HepG2 (cell line): ENCODE results near the gene VEGFB. TPM values are rescaled to one million over a fixed set of nuclear protein-coding genes. Genes with fewer than 3 reads are reported as not detected.
A peak's percentile ranks its signal among the peaks of the same experiment; 100 is the strongest.

Source experiments
- CBFB ChIP-seq: sonication (generic); formaldehyde crosslinking; IDR thresholded peaks from 2 replicates; pipeline ENCODE4 v1.4.0; 2020; ENCODE audit warnings: missing genetic modification reagents
- CREB1 ChIP-seq, 2 experiments: fragments of 450-650 bp in 1 of 2; IDR thresholded peaks; 2 replicates each; pipeline ENCODE4 v1.6.1; 2016 to 2017; ENCODE audit warnings: control low read depth in 1 of 2, mild to moderate bottlenecking in 1 of 2, missing compliant biosample characterization in 1 of 2, missing genetic modification characterization in 1 of 2
- FOXK2 ChIP-seq: fragments of 450-650 bp; IDR thresholded peaks from 2 replicates; pipeline ENCODE4 v1.6.1; 2016
- GABPA ChIP-seq, 2 experiments: IDR thresholded peaks; 2 replicates each; pipeline ENCODE4 v1.6.1; 2011 to 2016; ENCODE audit warnings: low read depth in 2 of 2, low read length in 1 of 2, missing biosample characterization in 1 of 2, missing genetic modification characterization in 1 of 2
- MED8 ChIP-seq: sonication (generic); formaldehyde crosslinking; IDR thresholded peaks from 2 replicates; pipeline ENCODE4 v1.8.1; 2023; ENCODE audit warnings: mild to moderate bottlenecking, missing genetic modification reagents; ENCODE audit not compliant: insufficient replicate concordance
- NFE2L1 ChIP-seq: sonication (generic); formaldehyde crosslinking; IDR thresholded peaks from 2 replicates; pipeline ENCODE4 v1.4.0; 2020; ENCODE audit warnings: missing genetic modification reagents, mild to moderate bottlenecking, borderline replicate concordance
- NFE2L2 ChIP-seq: fragments of 150-350 bp; IDR thresholded peaks from 2 replicates; pipeline ENCODE4 v1.6.1; 2014; ENCODE audit warnings: low read length
- NFYC ChIP-seq: IDR thresholded peaks from 2 replicates; pipeline ENCODE4 v1.6.1; 2016; ENCODE audit warnings: missing genetic modification reagents, missing compliant biosample characterization
- SP1 ChIP-seq, 2 experiments: fragments of 450-650 bp in 1 of 2; sonication (generic) in 1 of 2; formaldehyde crosslinking in 1 of 2; IDR thresholded peaks; 2 replicates each; pipeline versions ENCODE4 v1.4.0 to v1.6.1; 2016 to 2020; ENCODE audit warnings: missing genetic modification reagents in 1 of 2
- ZKSCAN1 ChIP-seq: fragments of 150-350 bp; IDR thresholded peaks from 2 replicates; pipeline ENCODE4 v1.6.1; 2014; ENCODE audit warnings: low read length
- ZNF232 ChIP-seq: sonication (generic); formaldehyde crosslinking; IDR thresholded peaks from 2 replicates; pipeline ENCODE4 v1.4.0; 2020; ENCODE audit warnings: missing genetic modification reagents, borderline replicate concordance
- ZNF383 ChIP-seq: sonication (generic); formaldehyde crosslinking; IDR thresholded peaks from 2 replicates; pipeline ENCODE4 v1.4.0; 2020; ENCODE audit warnings: missing genetic modification reagents, mild to moderate bottlenecking, borderline replicate concordance
- ZNF850 ChIP-seq: sonication (generic); formaldehyde crosslinking; conservative IDR thresholded peaks from 2 replicates; pipeline ENCODE4 v1.9.0; 2021; ENCODE audit warnings: mild to moderate bottlenecking, missing genetic modification reagents
- ZNF879 ChIP-seq: sonication (generic); formaldehyde crosslinking; IDR thresholded peaks from 2 replicates; pipeline ENCODE4 v1.8.1; 2023; ENCODE audit warnings: missing genetic modification reagents
- ZSCAN21 ChIP-seq: sonication (generic); formaldehyde crosslinking; IDR thresholded peaks from 2 replicates; pipeline ENCODE4 v1.8.0; 2022; ENCODE audit warnings: mild to moderate bottlenecking, missing genetic modification reagents, moderate library complexity, borderline replicate concordance
- polyA plus RNA-seq, 8 experiments: library from polyadenylated mRNA; depleted of rRNA in 3 of 8; stranded (reverse) in 7 of 8; unstranded in 1 of 8; fragments of >200 nt; fragmentation: Illumina TruSeq in 4 of 8; extraction: Trizol in 4 of 8; gene quantifications; 2 replicates each; pipeline versions ENCODE4 v1.2.1 to v1.2.3, GENCODE V29; 2011 to 2016; ENCODE audit warnings: low read depth in 4 of 8, missing spikeins in 1 of 8, mixed read lengths in 1 of 8; ENCODE audit not compliant: insufficient read depth in 1 of 8
- total RNA-seq, 5 experiments: library from RNA; depleted of rRNA; stranded (reverse); fragments of >200 nt; fragmentation: Illumina TruSeq; extraction: Trizol; gene quantifications; 2 replicates each; pipeline ENCODE4 v1.2.3, GENCODE V29; 2016; ENCODE audit warnings: low read depth in 1 of 5
- TF ChIP-seq, protein P1 (sequence below): sonication (generic); formaldehyde crosslinking; IDR thresholded peaks from 2 replicates; pipeline ENCODE4 v1.5.0; 2020; ENCODE audit warnings: mild to moderate bottlenecking, missing genetic modification reagents, borderline replicate concordance
- TF ChIP-seq, protein P2 (sequence below): sonication (generic); formaldehyde crosslinking; IDR thresholded peaks from 2 replicates; pipeline ENCODE4 v1.4.0; 2020; ENCODE audit warnings: mild to moderate bottlenecking, missing genetic modification reagents
- TF ChIP-seq, protein P3 (sequence below), 2 experiments: sonication (generic) in 1 of 2; formaldehyde crosslinking in 1 of 2; IDR thresholded peaks; 2 replicates each; pipeline versions ENCODE4 v1.6.1 to v1.9.0; 2014 to 2022; ENCODE audit warnings: antibody characterized with exemption in 1 of 2, borderline replicate concordance in 1 of 2, inconsistent platforms in 1 of 2, low read depth in 1 of 2, missing genetic modification reagents in 1 of 2

The VEGFB gene
- total and polyA plus RNA-seq, 2 of the 13 experiments (the other 11 are each of a cell fraction or from before 2014, with no cell fraction given) = 9.0 to 11.3 TPM

DNA sequence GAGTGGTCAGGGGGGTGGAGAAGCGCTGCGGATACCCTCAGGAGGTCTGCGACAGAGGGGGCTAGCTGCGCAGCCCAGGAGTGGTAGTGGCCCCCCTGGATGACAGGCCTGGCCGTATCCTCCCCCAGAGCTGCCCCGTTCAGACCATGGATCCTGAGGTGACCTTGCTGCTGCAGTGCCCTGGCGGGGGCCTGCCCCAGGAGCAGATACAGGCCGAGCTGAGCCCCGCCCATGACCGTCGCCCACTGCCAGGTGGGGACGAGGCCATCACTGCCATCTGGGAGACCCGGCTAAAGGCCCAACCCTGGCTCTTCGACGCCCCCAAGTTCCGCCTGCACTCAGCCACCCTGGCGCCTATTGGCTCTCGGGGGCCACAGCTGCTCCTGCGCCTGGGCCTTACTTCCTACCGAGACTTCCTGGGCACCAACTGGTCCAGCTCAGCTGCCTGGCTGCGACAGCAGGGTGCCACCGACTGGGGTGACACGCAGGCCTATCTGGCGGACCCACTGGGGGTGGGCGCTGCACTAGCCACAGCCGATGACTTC, 7.8 kb upstream of the VEGFB start (continued):
- TF ChIP-seq, protein P1, sequence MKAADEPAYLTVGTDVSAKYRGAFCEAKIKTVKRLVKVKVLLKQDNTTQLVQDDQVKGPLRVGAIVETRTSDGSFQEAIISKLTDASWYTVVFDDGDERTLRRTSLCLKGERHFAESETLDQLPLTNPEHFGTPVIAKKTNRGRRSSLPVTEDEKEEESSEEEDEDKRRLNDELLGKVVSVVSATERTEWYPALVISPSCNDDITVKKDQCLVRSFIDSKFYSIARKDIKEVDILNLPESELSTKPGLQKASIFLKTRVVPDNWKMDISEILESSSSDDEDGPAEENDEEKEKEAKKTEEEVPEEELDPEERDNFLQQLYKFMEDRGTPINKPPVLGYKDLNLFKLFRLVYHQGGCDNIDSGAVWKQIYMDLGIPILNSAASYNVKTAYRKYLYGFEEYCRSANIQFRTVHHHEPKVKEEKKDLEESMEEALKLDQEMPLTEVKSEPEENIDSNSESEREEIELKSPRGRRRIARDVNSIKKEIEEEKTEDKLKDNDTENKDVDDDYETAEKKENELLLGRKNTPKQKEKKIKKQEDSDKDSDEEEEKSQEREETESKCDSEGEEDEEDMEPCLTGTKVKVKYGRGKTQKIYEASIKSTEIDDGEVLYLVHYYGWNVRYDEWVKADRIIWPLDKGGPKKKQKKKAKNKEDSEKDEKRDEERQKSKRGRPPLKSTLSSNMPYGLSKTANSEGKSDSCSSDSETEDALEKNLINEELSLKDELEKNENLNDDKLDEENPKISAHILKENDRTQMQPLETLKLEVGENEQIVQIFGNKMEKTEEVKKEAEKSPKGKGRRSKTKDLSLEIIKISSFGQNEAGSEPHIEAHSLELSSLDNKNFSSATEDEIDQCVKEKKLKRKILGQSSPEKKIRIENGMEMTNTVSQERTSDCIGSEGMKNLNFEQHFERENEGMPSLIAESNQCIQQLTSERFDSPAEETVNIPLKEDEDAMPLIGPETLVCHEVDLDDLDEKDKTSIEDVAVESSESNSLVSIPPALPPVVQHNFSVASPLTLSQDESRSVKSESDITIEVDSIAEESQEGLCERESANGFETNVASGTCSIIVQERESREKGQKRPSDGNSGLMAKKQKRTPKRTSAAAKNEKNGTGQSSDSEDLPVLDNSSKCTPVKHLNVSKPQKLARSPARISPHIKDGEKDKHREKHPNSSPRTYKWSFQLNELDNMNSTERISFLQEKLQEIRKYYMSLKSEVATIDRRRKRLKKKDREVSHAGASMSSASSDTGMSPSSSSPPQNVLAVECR = peak; percentile 52; the same call in 1 of the 2 replicates
- TF ChIP-seq, protein P2, sequence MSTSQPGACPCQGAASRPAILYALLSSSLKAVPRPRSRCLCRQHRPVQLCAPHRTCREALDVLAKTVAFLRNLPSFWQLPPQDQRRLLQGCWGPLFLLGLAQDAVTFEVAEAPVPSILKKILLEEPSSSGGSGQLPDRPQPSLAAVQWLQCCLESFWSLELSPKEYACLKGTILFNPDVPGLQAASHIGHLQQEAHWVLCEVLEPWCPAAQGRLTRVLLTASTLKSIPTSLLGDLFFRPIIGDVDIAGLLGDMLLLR (CRISPR knock-in tag) = no peak
- TF ChIP-seq MED8 (no peak), ZNF383 (no peak), NFE2L1 (CRISPR knock-in tag) (0 out of 2 replicates have a peak, but pooled peaks have one; percentile 41), ZNF850 (no peak; the same call in none of the 2 replicates), ZNF879 (no peak), CREB1 (IDR thresholded peaks at IDR 0.05) (no peak), CREB1 (CRISPR knock-in tag; IDR thresholded peaks at IDR 0.05) (no peak), NFE2L2 (no peak), NFYC (CRISPR knock-in tag) (peak; percentile 67; the same call in 1 of the 2 replicates), CBFB (no peak), ZSCAN21 (CRISPR knock-in tag) (peak; percentile 73; the same call in 1 of the 2 replicates), ZNF232 (peak; percentile 53; the same call in 1 of the 2 replicates), ZKSCAN1 (no peak), GABPA (IDR thresholded peaks at IDR 0.05; ENCODE audit: low read depth, low read length) (no peak), GABPA (CRISPR knock-in tag; IDR thresholded peaks at IDR 0.05; ENCODE audit: low read depth) (peak; percentile 69), SP1 (IDR thresholded peaks at IDR 0.05) (no peak), SP1 (CRISPR knock-in tag; IDR thresholded peaks at IDR 0.05) (no peak), FOXK2 (no peak)
- TF ChIP-seq, protein P3, sequence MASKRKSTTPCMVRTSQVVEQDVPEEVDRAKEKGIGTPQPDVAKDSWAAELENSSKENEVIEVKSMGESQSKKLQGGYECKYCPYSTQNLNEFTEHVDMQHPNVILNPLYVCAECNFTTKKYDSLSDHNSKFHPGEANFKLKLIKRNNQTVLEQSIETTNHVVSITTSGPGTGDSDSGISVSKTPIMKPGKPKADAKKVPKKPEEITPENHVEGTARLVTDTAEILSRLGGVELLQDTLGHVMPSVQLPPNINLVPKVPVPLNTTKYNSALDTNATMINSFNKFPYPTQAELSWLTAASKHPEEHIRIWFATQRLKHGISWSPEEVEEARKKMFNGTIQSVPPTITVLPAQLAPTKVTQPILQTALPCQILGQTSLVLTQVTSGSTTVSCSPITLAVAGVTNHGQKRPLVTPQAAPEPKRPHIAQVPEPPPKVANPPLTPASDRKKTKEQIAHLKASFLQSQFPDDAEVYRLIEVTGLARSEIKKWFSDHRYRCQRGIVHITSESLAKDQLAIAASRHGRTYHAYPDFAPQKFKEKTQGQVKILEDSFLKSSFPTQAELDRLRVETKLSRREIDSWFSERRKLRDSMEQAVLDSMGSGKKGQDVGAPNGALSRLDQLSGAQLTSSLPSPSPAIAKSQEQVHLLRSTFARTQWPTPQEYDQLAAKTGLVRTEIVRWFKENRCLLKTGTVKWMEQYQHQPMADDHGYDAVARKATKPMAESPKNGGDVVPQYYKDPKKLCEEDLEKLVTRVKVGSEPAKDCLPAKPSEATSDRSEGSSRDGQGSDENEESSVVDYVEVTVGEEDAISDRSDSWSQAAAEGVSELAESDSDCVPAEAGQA (IDR thresholded peaks at IDR 0.05; ENCODE audit: low read depth) = no peak
- TF ChIP-seq, protein P3 (CRISPR knock-in tag; IDR thresholded peaks at IDR 0.05; ENCODE audit: borderline replicate concordance) = 0 out of 2 replicates have a peak, but pooled peaks have one; percentile 42
